ENCODE data around the gene ATPAF1. TPM values are rescaled to one million over a fixed set of nuclear protein-coding genes. Genes with fewer than 3 reads are reported as not detected.

Gene ATPAF1
- total RNA-seq (ENCODE audit: unreplicated experiment), result 29.8 TPM
- long read RNA-seq, full-length matches to known transcripts, result 16 of 17 reads
- long read RNA-seq, partial matches to known transcripts, result 0 of 17 reads
- long read RNA-seq, other reads (novel, unspliced or antisense), result 1 of 17 reads

DNA sequence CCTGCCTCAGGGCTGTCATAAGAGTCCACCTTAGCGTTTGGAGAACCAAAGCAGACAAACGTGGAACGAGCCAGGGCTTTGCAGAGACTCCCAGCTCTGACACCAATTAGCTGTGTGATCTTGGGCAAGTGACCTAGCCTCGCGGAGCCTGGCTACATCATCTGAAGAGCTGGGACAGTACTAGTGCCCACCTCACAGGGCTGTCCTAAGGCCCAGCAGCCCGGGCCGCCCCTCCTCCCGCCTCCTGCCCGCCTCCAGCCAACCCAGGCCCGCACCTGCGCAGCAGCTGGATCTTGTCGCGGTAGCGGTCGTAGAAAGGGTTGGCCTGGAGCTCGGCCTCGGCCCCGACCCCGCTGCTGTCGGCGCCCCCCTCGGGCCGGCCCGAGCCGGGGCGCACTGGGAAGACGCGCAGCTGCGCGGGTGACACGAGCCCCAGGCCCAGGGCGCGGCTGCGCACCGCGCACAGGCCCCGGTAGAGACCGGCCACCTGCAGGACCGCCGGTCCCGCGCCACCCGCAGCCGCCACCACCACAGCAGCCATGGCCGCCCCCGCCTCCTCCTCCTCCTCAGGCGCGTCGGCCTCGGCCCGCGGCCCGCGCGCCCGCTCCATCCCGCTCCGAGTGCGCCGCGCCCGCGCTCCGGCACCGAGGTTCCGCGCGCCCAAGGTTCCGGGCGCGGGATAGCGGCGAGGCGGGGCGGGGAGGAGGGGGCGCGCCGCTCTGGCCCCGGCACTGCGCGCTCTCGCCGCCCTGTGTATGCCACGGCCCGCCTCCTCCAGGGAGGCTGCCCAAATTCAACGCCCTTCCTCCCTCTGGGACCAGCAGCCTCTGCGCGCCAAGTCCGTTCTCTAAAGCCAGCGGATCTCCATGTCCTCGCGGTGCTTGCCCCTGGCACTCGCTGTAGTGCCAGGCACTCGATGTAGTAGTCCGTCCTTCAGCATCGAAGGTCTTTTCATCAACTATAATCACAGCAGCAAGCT is at the start of gene ATPAF1:
Gene ATPAF1, minus strand, starts transcription at position 583 of the 979 bp plus-strand sequence. Its CDS starts 42 bp downstream, at position 541.
- H3K9me3 Mint-ChIP-seq (ENCODE audit: unreplicated experiment), result no peaks in the 10 kb centered on the region
- peaks cover 4% of the 10 kb centered on the region for H3K27me3 Mint-ChIP-seq (ENCODE audit: unreplicated experiment)
- TF ChIP-seq, protein P1, sequence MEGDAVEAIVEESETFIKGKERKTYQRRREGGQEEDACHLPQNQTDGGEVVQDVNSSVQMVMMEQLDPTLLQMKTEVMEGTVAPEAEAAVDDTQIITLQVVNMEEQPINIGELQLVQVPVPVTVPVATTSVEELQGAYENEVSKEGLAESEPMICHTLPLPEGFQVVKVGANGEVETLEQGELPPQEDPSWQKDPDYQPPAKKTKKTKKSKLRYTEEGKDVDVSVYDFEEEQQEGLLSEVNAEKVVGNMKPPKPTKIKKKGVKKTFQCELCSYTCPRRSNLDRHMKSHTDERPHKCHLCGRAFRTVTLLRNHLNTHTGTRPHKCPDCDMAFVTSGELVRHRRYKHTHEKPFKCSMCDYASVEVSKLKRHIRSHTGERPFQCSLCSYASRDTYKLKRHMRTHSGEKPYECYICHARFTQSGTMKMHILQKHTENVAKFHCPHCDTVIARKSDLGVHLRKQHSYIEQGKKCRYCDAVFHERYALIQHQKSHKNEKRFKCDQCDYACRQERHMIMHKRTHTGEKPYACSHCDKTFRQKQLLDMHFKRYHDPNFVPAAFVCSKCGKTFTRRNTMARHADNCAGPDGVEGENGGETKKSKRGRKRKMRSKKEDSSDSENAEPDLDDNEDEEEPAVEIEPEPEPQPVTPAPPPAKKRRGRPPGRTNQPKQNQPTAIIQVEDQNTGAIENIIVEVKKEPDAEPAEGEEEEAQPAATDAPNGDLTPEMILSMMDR (IDR thresholded peaks at IDR 0.05; ENCODE audit: unreplicated experiment), result no peak
- peaks cover 15% of the 10 kb centered on the region for H3K36me3 Mint-ChIP-seq (ENCODE audit: low read depth, unreplicated experiment)
- no peak within 1 kb of the TSS for H3K27ac Mint-ChIP-seq (ENCODE audit: unreplicated experiment)
- H3K4me1 Mint-ChIP-seq (ENCODE audit: unreplicated experiment), result peaks cover 13% of the 10 kb centered on the region
- peak within 1 kb of the TSS; percentile 86 for H3K4me3 Mint-ChIP-seq (ENCODE audit: unreplicated experiment)
- DNase-seq (ENCODE audit: low spot score), result peak; percentile 65

DNA sequence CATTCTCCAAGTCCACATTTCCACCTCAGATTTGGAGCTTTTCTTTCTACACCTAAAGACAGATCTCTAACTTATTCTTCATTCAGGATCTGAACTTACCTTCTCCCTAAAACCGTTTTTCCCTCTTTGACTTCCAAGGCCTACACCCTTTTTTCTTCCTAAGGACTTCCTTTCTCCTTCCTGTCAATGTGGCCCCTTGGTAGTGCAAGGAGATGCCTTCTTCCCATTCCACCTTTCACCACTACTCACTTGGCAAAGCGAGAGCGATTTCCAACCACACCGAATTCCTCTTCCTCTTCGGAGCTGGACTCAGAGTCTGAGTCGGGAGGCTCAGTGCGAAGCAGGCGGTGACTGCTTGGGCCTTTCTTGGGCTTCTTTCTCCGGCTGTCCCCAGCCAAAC is 49.5 kb upstream of the ATPAF1 start:
- peak overlapping the region; percentile 74 for H3K27ac Mint-ChIP-seq (ENCODE audit: unreplicated experiment)

GRCh38 chr1:46714976-46715375 is 46.8 kb upstream of the ATPAF1 start:
- DNase-seq (ENCODE audit: low spot score), result no peak
- H3K4me3 Mint-ChIP-seq (ENCODE audit: unreplicated experiment), result peak overlapping the region; percentile 97
- H3K9me3 Mint-ChIP-seq (ENCODE audit: unreplicated experiment), result no peaks in the 10 kb centered on the region
- TF ChIP-seq, protein P1 (IDR thresholded peaks at IDR 0.05; ENCODE audit: unreplicated experiment), result no peak
- H3K36me3 Mint-ChIP-seq (ENCODE audit: low read depth, unreplicated experiment), result peaks cover 63% of the 10 kb centered on the region
- peaks cover 46% of the 10 kb centered on the region for H3K4me1 Mint-ChIP-seq (ENCODE audit: unreplicated experiment)
- no peaks in the 10 kb centered on the region for H3K27me3 Mint-ChIP-seq (ENCODE audit: unreplicated experiment)
- H3K27ac Mint-ChIP-seq (ENCODE audit: unreplicated experiment), result no peak overlapping the region

More for the DNA sequence above, 49.5 kb upstream of the ATPAF1 start:
- Mint-ChIP-seq H3K4me1 (ENCODE audit: unreplicated experiment) (peaks cover 53% of the 10 kb centered on the region), H3K4me3 (ENCODE audit: unreplicated experiment) (peak overlapping the region; percentile 97), H3K27me3 (ENCODE audit: unreplicated experiment) (no peaks in the 10 kb centered on the region), H3K9me3 (ENCODE audit: unreplicated experiment) (no peaks in the 10 kb centered on the region), H3K36me3 (ENCODE audit: low read depth, unreplicated experiment) (peaks cover 45% of the 10 kb centered on the region)
- TF ChIP-seq, protein P1 (IDR thresholded peaks at IDR 0.05; ENCODE audit: unreplicated experiment), result no peak
- no peak for DNase-seq (ENCODE audit: low spot score)

DNA sequence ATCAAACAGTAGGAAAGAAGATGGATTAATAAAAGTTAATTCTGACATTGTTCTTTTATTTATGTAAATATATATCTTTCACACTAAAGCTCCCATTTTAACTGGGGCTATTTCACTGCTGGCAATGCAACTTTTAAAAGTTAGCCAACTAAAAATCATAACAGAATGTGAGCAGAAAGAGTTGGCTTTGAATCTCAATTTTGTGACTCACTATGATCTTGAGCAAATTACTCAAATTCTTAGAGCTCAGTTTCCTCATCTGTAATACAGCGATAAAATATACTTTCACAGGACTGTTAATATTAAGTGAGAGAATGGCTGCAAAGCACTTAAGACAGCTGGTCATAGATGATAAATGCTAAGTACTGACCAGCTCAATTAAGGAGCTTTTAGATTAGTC is 40.0 kb upstream of the ATPAF1 start:
- Mint-ChIP-seq H3K4me3 (ENCODE audit: unreplicated experiment) (no peak overlapping the region), H3K9me3 (ENCODE audit: unreplicated experiment) (no peaks in the 10 kb centered on the region), H3K4me1 (ENCODE audit: unreplicated experiment) (peaks cover 19% of the 10 kb centered on the region), H3K36me3 (ENCODE audit: low read depth, unreplicated experiment) (peaks cover 59% of the 10 kb centered on the region), H3K27ac (ENCODE audit: unreplicated experiment) (no peak overlapping the region), H3K27me3 (ENCODE audit: unreplicated experiment) (no peaks in the 10 kb centered on the region)
- no peak for DNase-seq (ENCODE audit: low spot score)
- TF ChIP-seq, protein P1 (IDR thresholded peaks at IDR 0.05; ENCODE audit: unreplicated experiment), result no peak

GRCh38 chr1:46705408-46705807 is 37.2 kb upstream of the ATPAF1 start:
- no peak overlapping the region for H3K4me3 Mint-ChIP-seq (ENCODE audit: unreplicated experiment)
- H3K4me1 Mint-ChIP-seq (ENCODE audit: unreplicated experiment), result peaks cover 7% of the 10 kb centered on the region
- H3K36me3 Mint-ChIP-seq (ENCODE audit: low read depth, unreplicated experiment), result peaks cover 48% of the 10 kb centered on the region
- DNase-seq (ENCODE audit: low spot score), result no peak
- TF ChIP-seq, protein P1 (IDR thresholded peaks at IDR 0.05; ENCODE audit: unreplicated experiment), result no peak
- H3K27ac Mint-ChIP-seq (ENCODE audit: unreplicated experiment), result no peak overlapping the region
- H3K9me3 Mint-ChIP-seq (ENCODE audit: unreplicated experiment), result no peaks in the 10 kb centered on the region
- H3K27me3 Mint-ChIP-seq (ENCODE audit: unreplicated experiment), result no peaks in the 10 kb centered on the region

Measured in endothelial cell (in vitro differentiated cells).